ENCODE results near the gene ELAPOR2. TPM values are rescaled to one million over a fixed set of nuclear protein-coding genes. Genes with fewer than 3 reads are reported as not detected.

ELAPOR2 gene
- total and polyA plus RNA-seq, 2 of the 4 experiments (the other 2 are of a cell fraction), result 0.62 to 1.3 TPM

- H3K4me2 ChIP-seq (ENCODE audit: low read depth, low read length), result no peak overlapping the region
- H2BK15ac ChIP-seq (ENCODE audit: low read depth, low read length), result no peak overlapping the region
- no peak overlapping the region for H3K14ac ChIP-seq (replicated peaks; ENCODE audit: low read depth, low read length)
- H2BK20ac ChIP-seq (ENCODE audit: low read depth, low read length), result no peak overlapping the region
- ChIA-PET POLR2A (ENCODE audit: unreplicated experiment) (no interaction called here), CTCF (no interaction called here)
- no peak overlapping the region for H3K4me3 ChIP-seq (ENCODE audit: insufficient read depth, low read depth, low read length)
- DNase-seq (no peak), ATAC-seq (ENCODE audit: low read depth) (no peak)
- 71% methylated on average over 1 of the region's 6 CpGs; no CpG with 5 or more reads in 1 of the 2 experiments for WGBS, 2 experiments (ENCODE audit: extremely low coverage in 2 of 2, insufficient read length in 1 of 2)
- H3K9me3 ChIP-seq (ENCODE audit: control insufficient read depth, insufficient read depth, low read length), result no peaks in the 10 kb centered on the region
- intact Hi-C loops (cut with micrococcal nuclease), result no loop called here
- H2BK5ac ChIP-seq (ENCODE audit: low read depth, low read length, poor library complexity, severe bottlenecking), result no peak overlapping the region
- H3K79me1 ChIP-seq (ENCODE audit: low read depth in 1 of 2, low read length in 2 of 2), result no peaks in the 10 kb centered on the region
- no peak overlapping the region for H2BK120ac ChIP-seq (ENCODE audit: low read depth, low read length)
- H3K36me3 ChIP-seq (ENCODE audit: control insufficient read depth, insufficient read depth, low read length), result no peaks in the 10 kb centered on the region
- in situ Hi-C loops (cut with MboI; ENCODE audit: low sequenced_read_pairs), result no loop called here
- TF ChIP-seq CEBPB (IDR thresholded peaks at IDR 0.05; ENCODE audit: low read depth, low read length) (no peak), SMC3 (IDR thresholded peaks at IDR 0.05; ENCODE audit: low read depth, low read length) (no peak), FOS (IDR thresholded peaks at IDR 0.05; ENCODE audit: low read depth, low read length) (no peak), BHLHE40 (IDR thresholded peaks at IDR 0.05; ENCODE audit: low read depth, low read length) (no peak), USF2 (IDR thresholded peaks at IDR 0.05; ENCODE audit: low read depth, low read length) (no peak), MAFK (IDR thresholded peaks at IDR 0.05; ENCODE audit: low read depth, low read length) (no peak), RAD21 (IDR thresholded peaks at IDR 0.05; ENCODE audit: low read length) (no peak), ELK1 (IDR thresholded peaks at IDR 0.05; ENCODE audit: borderline replicate concordance, low read depth, low read length) (no peak), MXI1 (IDR thresholded peaks at IDR 0.05; ENCODE audit: borderline replicate concordance, low read depth, low read length) (no peak), CHD1 (IDR thresholded peaks at IDR 0.05; ENCODE audit: low read depth, low read length) (no peak), NFE2L2 (IDR thresholded peaks at IDR 0.05; ENCODE audit: low read depth, low read length) (no peak), CTCF (conservative IDR thresholded peaks at IDR 0.05; ENCODE audit: low read depth, low read length) (no peak), MAZ (IDR thresholded peaks at IDR 0.05; ENCODE audit: borderline replicate concordance, low read depth, low read length) (no peak), RFX5 (IDR thresholded peaks at IDR 0.05; ENCODE audit: low read depth, low read length) (no peak), POLR2A (IDR thresholded peaks at IDR 0.05; ENCODE audit: low read depth, low read length) (no peak), RCOR1 (IDR thresholded peaks at IDR 0.05; ENCODE audit: insufficient replicate concordance, low read length) (no peak)
- H4K91ac ChIP-seq (ENCODE audit: insufficient read depth, low read depth, low read length), result no peak overlapping the region
- no peak overlapping the region for H3K56ac ChIP-seq (ENCODE audit: extremely low read depth, insufficient read depth, low read length)
- no peak overlapping the region for H3K9ac ChIP-seq (ENCODE audit: low read depth, low read length)
- no peak overlapping the region for H3K27ac ChIP-seq (ENCODE audit: insufficient read depth, low read length)
- H3K9me1 ChIP-seq (ENCODE audit: insufficient read depth, low read length), result no peaks in the 10 kb centered on the region
- no peak overlapping the region for H3K23ac ChIP-seq (ENCODE audit: low read depth, low read length)
- H2AFZ ChIP-seq (replicated peaks; ENCODE audit: low read length, poor library complexity), result no peak overlapping the region
- no TSS peak for BruUV-seq (replicated peaks)
- no peaks in the 10 kb centered on the region for H3K27me3 ChIP-seq (ENCODE audit: control insufficient read depth, insufficient read depth, low read length)
- no peak overlapping the region for H3K18ac ChIP-seq (ENCODE audit: low read depth, low read length)
- H3K4ac ChIP-seq (ENCODE audit: low read depth, low read length), result no peak overlapping the region
- H4K5ac ChIP-seq (ENCODE audit: low read depth, low read length), result no peak overlapping the region
- no peak overlapping the region for H4K8ac ChIP-seq (ENCODE audit: low read depth in 2 of 2, low read length in 2 of 2)
- dilution Hi-C loops (cut with HindIII; ENCODE audit: low sequenced_read_pairs, unreplicated experiment), result no loop called here
- H4K20me1 ChIP-seq (ENCODE audit: insufficient read depth, low read length), result no peaks in the 10 kb centered on the region
- H2AK5ac ChIP-seq (ENCODE audit: low read depth, low read length), result no peak overlapping the region
- H2AK9ac ChIP-seq (replicated peaks; ENCODE audit: low read depth, low read length, poor library complexity), result no peak overlapping the region
- no peaks in the 10 kb centered on the region for H3K4me1 ChIP-seq (ENCODE audit: control insufficient read depth, insufficient read depth, low read length)
Observed at GRCh38 chr7:87107949-87108776, 48.7 kb upstream of the ELAPOR2 start.
